Thoracic aorta (tissue), 2 donors: Measurements from ENCODE around the gene SPINT2. TPM values are rescaled to one million over a fixed set of nuclear protein-coding genes. Genes with fewer than 3 reads are reported as not detected.

Experiments used
- ATAC-seq: fragments of 150-250 bp; one replicate; pipeline ENCODE4 v1.8.0; 2017; ENCODE audit warnings: low read depth; ENCODE audit not compliant: insufficient number of reproducible peaks, low FRiP score
- DNase-seq: peaks from one replicate; pipeline ENCODE4 v3.0.0-alpha.2; 2020; ENCODE audit warnings: low spot score
- H3K27ac ChIP-seq, 2 donors: fragments of 200-600 bp; sonication (generic); 1 replicate in 1 of 2; 2 replicates in 1 of 2; pipeline ENCODE4 v1.5.1; 2016; ENCODE audit warnings: mild to moderate bottlenecking in 2 of 2, moderate library complexity in 2 of 2
- H3K27me3 ChIP-seq: fragments of 200-600 bp; sonication (generic); replicated peaks from 2 replicates; pipeline ENCODE4 v1.6.0; 2016; ENCODE audit warnings: mild to moderate bottlenecking; ENCODE audit not compliant: insufficient read depth
- H3K36me3 ChIP-seq: fragments of 200-600 bp; sonication (generic); one replicate; pipeline ENCODE4 v1.5.1; 2016
- H3K4me1 ChIP-seq, 2 donors: fragments of 200-600 bp; sonication (generic); 1 replicate in 1 of 2; 2 replicates in 1 of 2; pipeline versions ENCODE4 v1.5.1 to v1.6.0; 2016; ENCODE audit warnings: low read depth in 2 of 2, mild to moderate bottlenecking in 1 of 2; ENCODE audit not compliant: control insufficient read depth in 1 of 2
- H3K4me3 ChIP-seq: fragments of 200-600 bp; sonication (generic); 2 replicates; pipeline ENCODE4 v1.5.1; 2016; ENCODE audit warnings: mild to moderate bottlenecking
- H3K9me3 ChIP-seq: fragments of 200-600 bp; sonication (generic); 2 replicates; pipeline ENCODE4 v1.5.1; 2016
- total RNA-seq, 2 donors: library from RNA; depleted of rRNA; stranded (reverse); fragments of >200 nt; gene quantifications; one replicate each; pipeline versions ENCODE4 v1.1.0 to v1.2.3, GENCODE V29; 2016
- TF ChIP-seq, protein P1 (sequence below): fragments of 200-600 bp; sonication (generic); IDR thresholded peaks from one replicate; pipeline ENCODE4 v1.5.1; 2019; ENCODE audit warnings: antibody characterized with exemption

The SPINT2 gene
- total RNA-seq, 2 donors from 2014 or later: 218 to 480 TPM

DNA sequence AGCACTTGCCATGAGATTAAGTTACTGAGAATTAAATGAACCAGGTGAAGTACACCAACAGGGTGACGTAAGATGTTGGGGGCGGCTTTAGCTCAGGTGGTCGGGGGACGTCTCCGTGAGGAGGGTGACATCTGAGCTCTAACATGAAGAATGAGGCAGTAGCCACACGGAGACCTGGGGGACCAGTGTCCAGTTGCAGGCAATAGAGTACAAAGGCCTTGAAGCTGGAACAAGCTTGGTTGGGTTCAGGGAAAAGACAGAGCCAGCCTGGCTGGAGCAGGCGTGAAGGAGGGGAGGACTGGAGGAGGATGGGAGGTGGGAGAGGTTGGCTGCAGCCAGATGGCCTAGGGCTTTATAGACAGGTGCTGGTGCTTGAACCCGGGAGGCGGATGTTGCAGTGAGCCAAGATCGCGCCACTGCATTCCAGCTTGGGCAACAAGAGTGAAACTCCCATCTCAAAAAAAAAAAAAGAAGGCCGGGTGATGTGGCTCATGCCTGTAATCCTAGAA lies 1.6 kb downstream of the SPINT2 start:
- no peaks in the 10 kb centered on the region for H3K27me3 ChIP-seq
- TF ChIP-seq, protein P1, sequence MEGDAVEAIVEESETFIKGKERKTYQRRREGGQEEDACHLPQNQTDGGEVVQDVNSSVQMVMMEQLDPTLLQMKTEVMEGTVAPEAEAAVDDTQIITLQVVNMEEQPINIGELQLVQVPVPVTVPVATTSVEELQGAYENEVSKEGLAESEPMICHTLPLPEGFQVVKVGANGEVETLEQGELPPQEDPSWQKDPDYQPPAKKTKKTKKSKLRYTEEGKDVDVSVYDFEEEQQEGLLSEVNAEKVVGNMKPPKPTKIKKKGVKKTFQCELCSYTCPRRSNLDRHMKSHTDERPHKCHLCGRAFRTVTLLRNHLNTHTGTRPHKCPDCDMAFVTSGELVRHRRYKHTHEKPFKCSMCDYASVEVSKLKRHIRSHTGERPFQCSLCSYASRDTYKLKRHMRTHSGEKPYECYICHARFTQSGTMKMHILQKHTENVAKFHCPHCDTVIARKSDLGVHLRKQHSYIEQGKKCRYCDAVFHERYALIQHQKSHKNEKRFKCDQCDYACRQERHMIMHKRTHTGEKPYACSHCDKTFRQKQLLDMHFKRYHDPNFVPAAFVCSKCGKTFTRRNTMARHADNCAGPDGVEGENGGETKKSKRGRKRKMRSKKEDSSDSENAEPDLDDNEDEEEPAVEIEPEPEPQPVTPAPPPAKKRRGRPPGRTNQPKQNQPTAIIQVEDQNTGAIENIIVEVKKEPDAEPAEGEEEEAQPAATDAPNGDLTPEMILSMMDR: no peak
- DNase-seq: no peak
- ATAC-seq: no peak
- H3K4me1 ChIP-seq: peaks cover 37 to 70% of the 10 kb centered on the region in 2 donors
- peak overlapping the region; percentile 83 for H3K4me3 ChIP-seq
- H3K9me3 ChIP-seq: no peaks in the 10 kb centered on the region
- H3K36me3 ChIP-seq: no peaks in the 10 kb centered on the region
- peak overlapping the region; percentile 99 to 100 for H3K27ac ChIP-seq

DNA sequence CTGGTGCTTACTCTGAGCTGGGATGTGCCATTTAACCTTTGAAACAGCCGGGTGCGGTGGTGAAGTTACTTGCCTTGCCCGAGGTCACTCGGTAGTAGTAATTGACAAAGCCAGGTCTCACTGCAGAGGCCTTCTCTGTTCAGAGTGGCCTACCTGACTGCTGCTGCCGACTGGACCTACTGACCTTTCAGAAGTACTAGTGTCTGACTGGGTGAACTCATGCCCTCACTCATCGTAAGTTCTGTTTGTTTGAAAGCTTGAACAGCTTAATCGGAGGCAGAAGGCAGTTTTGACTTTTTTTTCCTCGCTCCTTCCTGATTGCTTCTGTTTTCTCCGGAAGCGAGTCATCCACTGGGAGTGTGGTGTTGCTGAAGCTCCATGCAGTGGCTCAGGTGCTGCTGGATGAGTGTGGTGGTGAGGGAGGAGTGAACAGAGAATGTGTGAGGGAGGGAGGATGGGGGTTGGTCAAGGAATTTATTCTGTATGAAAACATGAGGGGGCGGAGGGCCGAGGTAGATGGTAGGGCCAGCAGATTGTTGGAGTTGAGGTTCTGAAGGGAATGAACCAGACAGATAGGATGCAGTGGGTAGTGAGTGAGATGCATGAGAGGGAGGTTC lies 2.7 kb downstream of the SPINT2 start:
- H3K36me3 ChIP-seq: no peaks in the 10 kb centered on the region
- ATAC-seq: no peak
- peaks cover 38 to 72% of the 10 kb centered on the region in 2 donors for H3K4me1 ChIP-seq
- no peak for DNase-seq
- peak overlapping the region; percentile 83 for H3K4me3 ChIP-seq
- H3K27ac ChIP-seq: peak overlapping the region; percentile 99 to 100
- no peaks in the 10 kb centered on the region for H3K27me3 ChIP-seq
- TF ChIP-seq, protein P1: no peak
- H3K9me3 ChIP-seq: no peaks in the 10 kb centered on the region

DNA sequence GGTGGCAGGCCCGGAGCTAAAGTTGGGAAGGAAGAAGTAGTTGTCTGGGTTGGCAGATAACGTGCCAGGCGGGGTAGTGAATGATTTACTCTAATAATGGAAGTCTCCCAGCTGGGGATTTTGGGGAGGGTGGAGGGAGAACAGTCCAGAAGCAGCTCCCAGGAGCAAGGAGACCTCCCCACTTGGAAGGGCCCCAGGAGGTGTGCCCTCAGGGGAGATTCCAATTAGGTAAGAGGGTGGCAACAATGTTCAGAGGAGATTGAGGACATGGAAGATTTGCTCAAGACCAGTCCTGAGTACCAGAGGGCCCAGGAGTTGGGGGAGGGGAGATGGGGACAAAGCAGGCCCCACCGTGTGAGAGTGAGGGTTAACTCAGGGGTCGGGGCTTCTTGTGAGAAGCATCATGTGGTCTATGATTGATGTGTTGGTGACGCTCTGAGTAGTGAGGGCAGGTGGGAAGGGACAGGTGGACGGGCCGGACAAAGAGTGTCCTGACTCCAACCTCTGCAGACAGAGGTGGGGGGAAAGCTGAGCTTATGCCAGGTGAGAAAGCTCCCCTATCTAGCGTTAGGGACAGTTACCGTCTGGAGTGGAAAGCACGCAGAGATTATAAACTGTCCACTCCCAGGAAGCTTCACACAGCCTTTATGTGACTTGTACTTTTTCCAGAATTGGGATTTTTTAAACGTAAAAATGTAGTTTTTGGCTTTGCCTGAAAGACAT lies 3.5 kb downstream of the SPINT2 start:
- Histone ChIP-seq H3K27ac (peak overlapping the region; percentile 99 to 100), H3K9me3 (no peaks in the 10 kb centered on the region), H3K36me3 (no peaks in the 10 kb centered on the region), H3K4me3 (peak overlapping the region; percentile 83), H3K27me3 (no peaks in the 10 kb centered on the region), H3K4me1 (peaks cover 38 to 72% of the 10 kb centered on the region in 2 donors)
- TF ChIP-seq, protein P1: no peak
- ATAC-seq: no peak
- no peak for DNase-seq

DNA sequence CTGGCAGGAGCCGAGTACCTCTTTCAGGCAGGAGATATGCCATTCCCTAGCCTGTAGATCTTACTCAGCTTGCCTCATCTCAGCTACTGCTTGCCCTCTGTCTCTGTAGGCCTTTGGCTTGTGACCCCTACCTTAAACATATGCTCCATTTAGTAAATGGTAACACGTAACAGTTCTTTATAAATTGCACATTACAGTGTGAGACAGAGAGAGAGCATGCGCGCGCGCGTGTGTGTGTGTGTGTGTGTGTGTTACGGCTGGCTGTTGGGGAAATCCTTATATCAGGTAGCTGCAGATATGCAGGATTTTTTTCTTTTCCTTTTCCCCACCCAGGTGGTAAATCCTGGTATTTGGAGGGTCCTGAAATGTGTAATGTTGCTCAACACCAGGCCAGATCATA lies 4.2 kb downstream of the SPINT2 start:
- peaks cover 36 to 73% of the 10 kb centered on the region in 2 donors for H3K4me1 ChIP-seq
- peak overlapping the region; percentile 83 for H3K4me3 ChIP-seq
- ATAC-seq: no peak
- H3K27me3 ChIP-seq: no peaks in the 10 kb centered on the region
- TF ChIP-seq, protein P1: no peak
- H3K36me3 ChIP-seq: no peaks in the 10 kb centered on the region
- H3K27ac ChIP-seq: peak overlapping the region; percentile 99 to 100
- no peak for DNase-seq
- H3K9me3 ChIP-seq: no peaks in the 10 kb centered on the region

DNA sequence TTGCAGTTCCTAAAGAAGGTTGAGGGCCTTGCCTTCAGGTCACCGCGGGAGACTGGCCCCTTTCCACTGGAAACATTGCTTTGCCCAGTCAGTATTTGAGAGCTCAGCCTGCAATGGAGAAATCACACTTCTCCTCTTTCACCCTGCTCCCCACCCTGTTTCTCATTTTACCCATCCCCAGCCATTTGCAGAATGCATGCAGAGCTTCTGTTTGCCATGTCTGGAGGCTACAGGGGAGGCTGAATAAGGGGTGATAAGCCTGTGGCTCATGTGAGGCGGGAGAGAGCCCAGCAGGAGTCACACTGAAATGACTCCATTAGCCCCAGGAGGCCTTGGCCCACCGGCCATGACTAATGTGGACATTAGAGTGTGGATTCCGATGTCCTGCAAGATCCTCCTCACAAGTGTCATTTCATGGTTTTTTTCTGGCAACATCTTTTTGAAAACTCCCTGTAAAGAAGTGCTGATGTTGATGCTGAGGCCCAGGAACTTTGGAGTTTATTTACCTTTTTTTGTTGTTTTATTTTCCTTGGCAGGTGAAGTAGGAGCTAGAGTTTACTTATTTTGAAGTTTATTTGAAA lies 6.3 kb downstream of the SPINT2 start:
- ATAC-seq: no peak
- Histone ChIP-seq H3K9me3 (no peaks in the 10 kb centered on the region), H3K27me3 (no peaks in the 10 kb centered on the region), H3K4me1 (peaks cover 46 to 80% of the 10 kb centered on the region in 2 donors), H3K36me3 (no peaks in the 10 kb centered on the region), H3K4me3 (no peak overlapping the region), H3K27ac (peak overlapping the region; percentile 31 to 99)
- TF ChIP-seq, protein P1: no peak
- no peak for DNase-seq
